Breast epithelium (tissue), 3 donors: ENCODE measurements around the gene TBC1D8.

Experiments
- POLR2AphosphoS5 ChIP-seq, 3 donors: sonication (generic); formaldehyde crosslinking; IDR thresholded peaks; one replicate each; pipeline ENCODE4 v1.6.1; 2017; ENCODE audit warnings: antibody characterized with exemption in 3 of 3
- TF ChIP-seq, protein P1 (sequence below), 3 donors: fragments of 450-650 bp; IDR thresholded peaks; one replicate each; pipeline ENCODE4 v1.5.1; 2016 to 2017; ENCODE audit warnings: antibody characterized with exemption in 3 of 3, mild to moderate bottlenecking in 3 of 3, moderate library complexity in 3 of 3

DNA sequence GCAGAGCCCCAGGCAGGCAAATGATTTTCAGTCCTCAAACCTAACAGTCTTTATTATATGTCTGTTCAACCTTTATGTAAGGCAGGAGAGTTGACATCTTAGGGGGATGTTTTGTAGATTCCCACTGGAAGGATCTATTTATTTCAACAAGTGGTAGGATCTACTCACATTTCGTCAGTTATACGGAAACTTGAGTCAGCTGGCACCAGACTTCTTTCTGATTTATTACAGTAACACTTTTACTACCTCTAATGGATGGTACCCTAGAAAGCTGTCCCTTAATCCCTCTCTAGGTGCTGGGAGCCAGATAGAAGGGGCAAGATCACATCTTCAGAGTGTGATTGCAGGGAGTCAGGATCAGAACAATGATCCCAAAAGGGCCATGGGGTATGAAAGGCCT lies 151.2 kb downstream of the TBC1D8 start:
- no peak for TF ChIP-seq POLR2AphosphoS5 (IDR thresholded peaks at IDR 0.05)
- TF ChIP-seq, protein P1, sequence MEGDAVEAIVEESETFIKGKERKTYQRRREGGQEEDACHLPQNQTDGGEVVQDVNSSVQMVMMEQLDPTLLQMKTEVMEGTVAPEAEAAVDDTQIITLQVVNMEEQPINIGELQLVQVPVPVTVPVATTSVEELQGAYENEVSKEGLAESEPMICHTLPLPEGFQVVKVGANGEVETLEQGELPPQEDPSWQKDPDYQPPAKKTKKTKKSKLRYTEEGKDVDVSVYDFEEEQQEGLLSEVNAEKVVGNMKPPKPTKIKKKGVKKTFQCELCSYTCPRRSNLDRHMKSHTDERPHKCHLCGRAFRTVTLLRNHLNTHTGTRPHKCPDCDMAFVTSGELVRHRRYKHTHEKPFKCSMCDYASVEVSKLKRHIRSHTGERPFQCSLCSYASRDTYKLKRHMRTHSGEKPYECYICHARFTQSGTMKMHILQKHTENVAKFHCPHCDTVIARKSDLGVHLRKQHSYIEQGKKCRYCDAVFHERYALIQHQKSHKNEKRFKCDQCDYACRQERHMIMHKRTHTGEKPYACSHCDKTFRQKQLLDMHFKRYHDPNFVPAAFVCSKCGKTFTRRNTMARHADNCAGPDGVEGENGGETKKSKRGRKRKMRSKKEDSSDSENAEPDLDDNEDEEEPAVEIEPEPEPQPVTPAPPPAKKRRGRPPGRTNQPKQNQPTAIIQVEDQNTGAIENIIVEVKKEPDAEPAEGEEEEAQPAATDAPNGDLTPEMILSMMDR (IDR thresholded peaks at IDR 0.05) = no peak
